A673 (cell line): ENCODE measurements around the gene MFRP. TPM values are rescaled to one million over a fixed set of nuclear protein-coding genes. Genes with fewer than 3 reads are reported as not detected.

Experiments
- BruUV-seq: library from RNA; stranded (reverse); fragments of 400-500 nt; replicated peaks from 2 replicates; lab custom pipeline; 2021; lab: Mats Ljungman, UMichigan
- CTCF ChIA-PET: fragments of 300-600 bp; sonication (Branson Sonifier 250); formaldehyde crosslinking; loops from one replicate; lab custom pipeline; 2022; ENCODE audit warnings: antibody characterized with exemption; lab: Charles Lee
- POLR2A ChIA-PET: fragments of 300-600 bp; sonication (Branson Sonifier 250); formaldehyde crosslinking; loops from one replicate; lab custom pipeline; 2022; ENCODE audit warnings: antibody characterized with exemption; ENCODE audit not compliant: low non-redundant PET; lab: Charles Lee
- DNase-seq: peaks from one replicate; pipeline ENCODE4 v3.0.0-alpha.2; 2015; ENCODE audit warnings: low spot score
- H3K27ac ChIP-seq: fragments of 200-600 bp; sonication (generic); 2 replicates; pipeline ENCODE4 v1.5.1; 2016; ENCODE audit warnings: mixed run types, low read depth, mild to moderate bottlenecking, mixed read lengths, antibody characterized with exemption, low read length; ENCODE audit not compliant: poor library complexity, severe bottlenecking
- H3K27me3 ChIP-seq: fragments of 200-600 bp; sonication (generic); replicated peaks from 2 replicates; pipeline ENCODE4 v1.6.1; 2017; ENCODE audit warnings: mixed run types, low read depth, mild to moderate bottlenecking, mixed read lengths, antibody characterized with exemption, low read length; ENCODE audit not compliant: insufficient read depth, poor library complexity
- H3K36me3 ChIP-seq: fragments of 200-600 bp; sonication (generic); 2 replicates; pipeline ENCODE4 v1.6.1; 2016; ENCODE audit warnings: mixed run types, mild to moderate bottlenecking, mixed read lengths, antibody characterized with exemption, low read length; ENCODE audit not compliant: insufficient read depth, poor library complexity, severe bottlenecking
- H3K4me1 ChIP-seq: fragments of 200-600 bp; sonication (generic); 2 replicates; pipeline ENCODE4 v1.6.1; 2017; ENCODE audit warnings: mixed run types, mild to moderate bottlenecking, mixed read lengths, antibody characterized with exemption, low read length; ENCODE audit not compliant: insufficient read depth, poor library complexity, severe bottlenecking
- H3K4me3 ChIP-seq: fragments of 200-600 bp; sonication (generic); 2 replicates; pipeline ENCODE4 v1.5.1; 2016; ENCODE audit warnings: low read depth, mixed run types, mild to moderate bottlenecking, mixed read lengths, low read length; ENCODE audit not compliant: poor library complexity, severe bottlenecking
- H3K9me3 ChIP-seq: fragments of 200-600 bp; sonication (generic); 2 replicates; pipeline ENCODE4 v1.6.1; 2016; ENCODE audit warnings: mixed run types, low read depth, mild to moderate bottlenecking, mixed read lengths, antibody characterized with exemption, low read length; ENCODE audit not compliant: poor library complexity, severe bottlenecking
- CTCF ChIP-seq: fragments of 300-800, 200-600 bp; sonication (generic); conservative IDR thresholded peaks from 2 replicates; pipeline ENCODE4 v1.5.1; 2017; ENCODE audit warnings: low read depth, mild to moderate bottlenecking, antibody characterized with exemption, low read length, moderate library complexity, mixed read lengths
- EZH2 ChIP-seq: fragments of 200-600 bp; sonication (generic); IDR thresholded peaks from 2 replicates; pipeline ENCODE4 v1.6.1; 2017; ENCODE audit warnings: borderline replicate concordance, low read depth, mild to moderate bottlenecking, mixed read lengths, antibody characterized with exemption, low read length; ENCODE audit not compliant: poor library complexity, severe bottlenecking
- intact Hi-C: fragments of 100-400 bp; cut with micrococcal nuclease; formaldehyde crosslinking; loops from one replicate; pipeline ENCODE4 v1.10.0; 2022; ENCODE audit not compliant: unreplicated experiment
- total RNA-seq: library from RNA; stranded (reverse); gene quantifications from 2 replicates; pipeline ENCODE4 v1.2.3, GENCODE V29; 2021

The MFRP gene
- total RNA-seq, 1 experiment from 2014 or later = not detected

- DNase-seq = no peak
- Histone ChIP-seq H3K4me1 (peaks cover 31% of the 10 kb centered on the region), H3K4me3 (peak overlapping the region; percentile 44), H3K27ac (peak overlapping the region; percentile 35), H3K36me3 (peaks cover 4% of the 10 kb centered on the region), H3K9me3 (no peaks in the 10 kb centered on the region), H3K27me3 (no peaks in the 10 kb centered on the region)
- intact Hi-C loops = no loop called here
- POLR2A ChIA-PET = no interaction called here
- BruUV-seq = no TSS peak
- CTCF ChIA-PET = interaction anchor here (0.6 kb wide), 3 partner anchors 7 to 136 kb away, joined by 3 to 8 read pairs (median 4); no protein-coding TSS in a partner anchor
- TF ChIP-seq CTCF (no peak), EZH2 (no peak)
Observed at GRCh38 chr11:119363081-119363850, 16.8 kb upstream of the MFRP start.

- no peak for TF ChIP-seq CTCF
- no peak for TF ChIP-seq EZH2
- POLR2A ChIA-PET = no interaction called here
- no peaks in the 10 kb centered on the region for H3K27me3 ChIP-seq
- DNase-seq = no peak
- CTCF ChIA-PET = no interaction called here
- intact Hi-C loops = no loop called here
- no TSS peak for BruUV-seq
- H3K4me3 ChIP-seq = no peak overlapping the region
- peaks cover 4% of the 10 kb centered on the region for H3K36me3 ChIP-seq
- H3K27ac ChIP-seq = no peak overlapping the region
- H3K9me3 ChIP-seq = no peaks in the 10 kb centered on the region
- H3K4me1 ChIP-seq = peaks cover 27% of the 10 kb centered on the region
Observed at GRCh38 chr11:119362741-119363080, 16.2 kb upstream of the MFRP start.

GRCh38 chr11:119361941-119362725, 15.6 kb upstream of the MFRP start:
- ChIA-PET CTCF (interaction anchor here (1.0 kb wide), 1 partner anchor 112 kb away, joined by 4 read pairs; no protein-coding TSS in a partner anchor), POLR2A (no interaction called here)
- Histone ChIP-seq H3K27me3 (no peaks in the 10 kb centered on the region), H3K9me3 (no peaks in the 10 kb centered on the region), H3K27ac (no peak overlapping the region), H3K4me3 (no peak overlapping the region), H3K36me3 (peaks cover 4% of the 10 kb centered on the region), H3K4me1 (peaks cover 23% of the 10 kb centered on the region)
- intact Hi-C loops = no loop called here
- BruUV-seq = TSS peak; percentile 53
- DNase-seq = no peak
- no peak for TF ChIP-seq CTCF
- no peak for TF ChIP-seq EZH2
